Muscle of arm (tissue), 12 donors: ENCODE data around the gene PTPN1. TPM values are rescaled to one million over a fixed set of nuclear protein-coding genes. Genes with fewer than 3 reads are reported as not detected.

Source experiments
- DNase-seq: peaks from one replicate; pipeline ENCODE4 v3.0.0-alpha.2; 2013
- polyA plus RNA-seq, 12 donors: library from polyadenylated mRNA; unstranded; fragments of 120-200 nt; gene quantifications; one replicate each; pipeline ENCODE4 v1.2.1, GENCODE V29; 2013; ENCODE audit not compliant: insufficient read length in 12 of 12

PTPN1 gene
- polyA plus RNA-seq, 12 donors, result 16.9 to 22.1 (median 18.5) TPM; not detected in 1

- DNase-seq, result no peak
Measured at GRCh38 chr20:50632701-50633100, 122.5 kb downstream of the PTPN1 start.

GRCh38 chr20:50633361-50633760, 123.2 kb downstream of the PTPN1 start:
- DNase-seq, result no peak

DNA sequence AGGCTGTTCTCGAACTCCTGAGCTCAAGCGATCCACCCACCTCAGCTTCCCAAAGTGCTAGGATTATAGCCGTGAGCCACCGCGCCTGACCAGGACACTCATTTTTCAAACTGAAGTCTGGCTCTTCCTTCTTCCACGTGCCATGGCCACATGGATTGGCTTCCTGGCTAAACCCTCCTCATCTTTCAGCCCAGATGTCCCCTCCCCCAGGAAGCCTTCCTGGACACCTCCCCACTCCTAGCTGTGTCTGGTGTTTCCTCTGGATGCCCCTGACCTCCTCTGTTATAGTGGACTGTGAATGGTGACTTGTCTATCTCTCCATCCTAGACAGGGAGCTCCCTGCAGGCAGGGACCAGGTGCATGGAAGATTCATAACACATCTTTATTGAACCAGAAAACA, 124.0 kb downstream of the PTPN1 start:
- no peak for DNase-seq

Other genes with a start within 250 kb of the PTPN1 start
- gene RIPOR3, start 181.2 kb downstream of the PTPN1 start, polyA plus RNA-seq, result 10 to 100 TPM in 3 of 12 donors, 1 to 10 TPM in 8, not detected in 1; 4.3 to 15.1 (median 7.7) TPM
- 1 to 10 TPM in 2 of 12 donors, under 1 TPM in 9, not detected in 1; 0.35 to 4.4 (median 0.66) TPM for gene PARD6B, start 221.2 kb downstream of the PTPN1 start, polyA plus RNA-seq